ENCODE measurements around the gene CHST7. TPM values are rescaled to one million over a fixed set of nuclear protein-coding genes. Genes with fewer than 3 reads are reported as not detected.
A peak's percentile ranks its signal among the peaks of the same experiment; 100 is the strongest.
"Not testable (repeated sequence)": the region's sequence is repeated elsewhere in the genome, so short reads cannot be mapped to it uniquely, and the experiment has no call there.

The CHST7 gene
- total RNA-seq (8.5 and 11.2 TPM in 2 replicates), polyA plus RNA-seq (2.8 and 3.7 TPM in 2 replicates), polyA minus RNA-seq (ENCODE audit: low replicate concordance) (0.63 and 1.7 TPM in 2 replicates)
- polyA plus RNA-seq (2012): 6.3 and 6.7 TPM in 2 replicates

GRCh38 chrX:46573331-46573891 is at the start of gene CHST7:
Gene CHST7 (plus strand): TSS chrX:46573765. CDS start chrX:46573932, 167 bp downstream.
- Histone ChIP-seq H3K9ac (ENCODE audit: insufficient read depth, low read length) (peak within 1 kb of the TSS; percentile 52), H3K27ac (ENCODE audit: insufficient read depth, low read length) (peak within 1 kb of the TSS; percentile 47), H3K27me3 (ENCODE audit: control insufficient read depth, insufficient read depth, low read length) (no peaks in the 10 kb centered on the region), H3K9me3 (ENCODE audit: control insufficient read depth, insufficient read depth, low read depth, low read length) (no peaks in the 10 kb centered on the region), H2AFZ (ENCODE audit: low read length) (peak within 1 kb of the TSS; percentile 34), H3K4me1 (ENCODE audit: control insufficient read depth, extremely low read depth, insufficient read depth, low read length) (no peaks in the 10 kb centered on the region), H4K20me1 (ENCODE audit: control insufficient read depth, extremely low read depth, insufficient read depth, low read length) (no peaks in the 10 kb centered on the region), H3K4me3 (replicated peaks in 1 of 4; ENCODE audit: control extremely low read depth in 1 of 4, insufficient read depth in 1 of 4, low read depth in 3 of 4, low read length in 4 of 4) (peak within 1 kb of the TSS; percentile 51 to 62 (median 54)), H3K36me3 (ENCODE audit: control insufficient read depth, insufficient read depth, low read length) (no peaks in the 10 kb centered on the region), H3K79me2 (ENCODE audit: control insufficient read depth, insufficient read depth, low read length) (peaks cover 2% of the 10 kb centered on the region), H3K4me2 (ENCODE audit: extremely low read depth, insufficient read depth, low read length) (peak within 1 kb of the TSS; percentile 68)
- TF ChIP-seq, protein P1, sequence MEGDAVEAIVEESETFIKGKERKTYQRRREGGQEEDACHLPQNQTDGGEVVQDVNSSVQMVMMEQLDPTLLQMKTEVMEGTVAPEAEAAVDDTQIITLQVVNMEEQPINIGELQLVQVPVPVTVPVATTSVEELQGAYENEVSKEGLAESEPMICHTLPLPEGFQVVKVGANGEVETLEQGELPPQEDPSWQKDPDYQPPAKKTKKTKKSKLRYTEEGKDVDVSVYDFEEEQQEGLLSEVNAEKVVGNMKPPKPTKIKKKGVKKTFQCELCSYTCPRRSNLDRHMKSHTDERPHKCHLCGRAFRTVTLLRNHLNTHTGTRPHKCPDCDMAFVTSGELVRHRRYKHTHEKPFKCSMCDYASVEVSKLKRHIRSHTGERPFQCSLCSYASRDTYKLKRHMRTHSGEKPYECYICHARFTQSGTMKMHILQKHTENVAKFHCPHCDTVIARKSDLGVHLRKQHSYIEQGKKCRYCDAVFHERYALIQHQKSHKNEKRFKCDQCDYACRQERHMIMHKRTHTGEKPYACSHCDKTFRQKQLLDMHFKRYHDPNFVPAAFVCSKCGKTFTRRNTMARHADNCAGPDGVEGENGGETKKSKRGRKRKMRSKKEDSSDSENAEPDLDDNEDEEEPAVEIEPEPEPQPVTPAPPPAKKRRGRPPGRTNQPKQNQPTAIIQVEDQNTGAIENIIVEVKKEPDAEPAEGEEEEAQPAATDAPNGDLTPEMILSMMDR (conservative IDR thresholded peaks at IDR 0.05 in 1 of 2, IDR thresholded peaks at IDR 0.05 in 1 of 2; ENCODE audit: low read depth in 1 of 2, low read length in 2 of 2): peak in 1 of 2 donors; percentile 46
- no peak for TF ChIP-seq EZH2 (IDR thresholded peaks at IDR 0.05; ENCODE audit: low read length, missing control alignments)
- DNase-seq (ENCODE audit: low read depth in 2 of 2): peak; percentile 67 to 75

DNA sequence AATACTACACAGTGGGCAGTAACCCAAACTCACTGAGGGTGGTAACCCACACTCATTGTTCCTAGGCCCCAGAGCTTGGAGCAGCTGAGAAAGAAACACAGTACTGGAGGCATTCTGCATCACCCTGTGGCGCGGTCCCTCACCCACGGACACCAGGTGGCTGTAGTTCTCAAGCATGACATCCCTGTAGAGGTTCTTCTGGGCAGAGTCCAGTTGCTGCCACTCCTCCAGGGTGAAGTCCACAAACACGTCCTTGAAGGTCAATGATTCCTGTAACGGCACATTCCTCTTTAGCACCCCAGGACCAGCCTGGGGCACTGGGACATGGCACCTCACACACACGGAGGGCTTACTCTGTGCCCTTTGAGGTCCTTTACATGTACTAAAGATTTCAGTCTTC is 44.9 kb upstream of the CHST7 start:
- H3K9me3 ChIP-seq (ENCODE audit: control insufficient read depth, insufficient read depth, low read depth, low read length); H3K36me3 ChIP-seq (ENCODE audit: control insufficient read depth, insufficient read depth, low read length); H3K4me2 ChIP-seq (ENCODE audit: extremely low read depth, insufficient read depth, low read length); H3K9ac ChIP-seq (ENCODE audit: insufficient read depth, low read length); H3K27ac ChIP-seq (ENCODE audit: insufficient read depth, low read length); DNase-seq (ENCODE audit: low read depth in 2 of 2); H3K4me1 ChIP-seq (ENCODE audit: control insufficient read depth, extremely low read depth, insufficient read depth, low read length); H3K27me3 ChIP-seq (ENCODE audit: control insufficient read depth, insufficient read depth, low read length); H4K20me1 ChIP-seq (ENCODE audit: control insufficient read depth, extremely low read depth, insufficient read depth, low read length); H3K4me3 ChIP-seq (replicated peaks in 1 of 4; ENCODE audit: control extremely low read depth in 1 of 4, insufficient read depth in 1 of 4, low read depth in 3 of 4, low read length in 4 of 4); H2AFZ ChIP-seq (ENCODE audit: low read length); H3K79me2 ChIP-seq (ENCODE audit: control insufficient read depth, insufficient read depth, low read length): not testable (repeated sequence)

GRCh38 chrX:46529740-46530403 is 43.7 kb upstream of the CHST7 start:
- not testable (repeated sequence) for H3K4me2 ChIP-seq (ENCODE audit: extremely low read depth, insufficient read depth, low read length); H4K20me1 ChIP-seq (ENCODE audit: control insufficient read depth, extremely low read depth, insufficient read depth, low read length); H3K4me3 ChIP-seq (replicated peaks in 1 of 4; ENCODE audit: control extremely low read depth in 1 of 4, insufficient read depth in 1 of 4, low read depth in 3 of 4, low read length in 4 of 4); H3K27me3 ChIP-seq (ENCODE audit: control insufficient read depth, insufficient read depth, low read length); H3K9ac ChIP-seq (ENCODE audit: insufficient read depth, low read length); H3K9me3 ChIP-seq (ENCODE audit: control insufficient read depth, insufficient read depth, low read depth, low read length); H3K79me2 ChIP-seq (ENCODE audit: control insufficient read depth, insufficient read depth, low read length); H3K4me1 ChIP-seq (ENCODE audit: control insufficient read depth, extremely low read depth, insufficient read depth, low read length); H3K36me3 ChIP-seq (ENCODE audit: control insufficient read depth, insufficient read depth, low read length); DNase-seq (ENCODE audit: low read depth in 2 of 2); H2AFZ ChIP-seq (ENCODE audit: low read length); H3K27ac ChIP-seq (ENCODE audit: insufficient read depth, low read length)

- not testable (repeated sequence) for H3K4me1 ChIP-seq (ENCODE audit: control insufficient read depth, extremely low read depth, insufficient read depth, low read length); DNase-seq (ENCODE audit: low read depth in 2 of 2); H3K79me2 ChIP-seq (ENCODE audit: control insufficient read depth, insufficient read depth, low read length); H4K20me1 ChIP-seq (ENCODE audit: control insufficient read depth, extremely low read depth, insufficient read depth, low read length); H3K27me3 ChIP-seq (ENCODE audit: control insufficient read depth, insufficient read depth, low read length); H3K9me3 ChIP-seq (ENCODE audit: control insufficient read depth, insufficient read depth, low read depth, low read length); H3K36me3 ChIP-seq (ENCODE audit: control insufficient read depth, insufficient read depth, low read length); H3K4me2 ChIP-seq (ENCODE audit: extremely low read depth, insufficient read depth, low read length); H3K9ac ChIP-seq (ENCODE audit: insufficient read depth, low read length); H3K4me3 ChIP-seq (replicated peaks in 1 of 4; ENCODE audit: control extremely low read depth in 1 of 4, insufficient read depth in 1 of 4, low read depth in 3 of 4, low read length in 4 of 4); H3K27ac ChIP-seq (ENCODE audit: insufficient read depth, low read length); H2AFZ ChIP-seq (ENCODE audit: low read length)
Measured at GRCh38 chrX:46530404-46530908, 43.1 kb upstream of the CHST7 start.

Data from fibroblast of lung (primary cell).